GOT3 (cell line): ENCODE data around the gene ASRGL1.
"Not testable (repeated sequence)": the region's sequence is repeated elsewhere in the genome, so short reads cannot be mapped to it uniquely, and the experiment has no call there.

Experiments
- DNase-seq: peaks from one replicate; lab custom pipeline; 2025; ENCODE audit warnings: mixed read lengths; lab: John Stamatoyannopoulos, UW

ASRGL1 gene

GRCh38 chr11:62337303-62338181, at the start of gene ASRGL1:
Gene ASRGL1 (plus strand): TSS chr11:62337448. CDS start chr11:62337978, 530 bp downstream.
- peak; percentile 14 for DNase-seq

GRCh38 chr11:62295504-62295903, 41.7 kb upstream of the ASRGL1 start:
- no peak for DNase-seq

DNA sequence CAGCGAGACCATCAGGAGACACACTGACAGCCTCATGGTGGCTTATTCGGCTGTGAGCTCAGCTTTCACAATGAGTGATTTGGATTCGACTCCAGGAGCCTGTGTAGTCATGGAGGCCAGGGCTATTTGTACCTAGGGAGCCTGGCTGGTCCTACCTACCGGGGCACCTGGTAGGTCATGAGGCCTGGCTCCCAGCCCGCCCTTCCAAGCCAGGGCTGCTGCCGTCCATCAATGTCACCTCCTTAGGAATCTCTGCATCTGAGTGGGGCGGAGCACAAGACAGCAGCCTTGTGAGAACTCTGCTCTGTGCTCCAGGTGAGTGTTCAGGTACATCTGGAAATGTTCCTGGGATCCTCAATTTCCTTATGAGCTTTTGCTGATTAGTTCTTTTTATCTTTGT, 38.3 kb upstream of the ASRGL1 start, which contains the start of gene SCGB1D4:
Gene SCGB1D4 (minus strand): TSS at position 101 of the 400 bp plus-strand sequence. CDS start 65 bp downstream, at position 36.
- DNase-seq: no peak

DNA sequence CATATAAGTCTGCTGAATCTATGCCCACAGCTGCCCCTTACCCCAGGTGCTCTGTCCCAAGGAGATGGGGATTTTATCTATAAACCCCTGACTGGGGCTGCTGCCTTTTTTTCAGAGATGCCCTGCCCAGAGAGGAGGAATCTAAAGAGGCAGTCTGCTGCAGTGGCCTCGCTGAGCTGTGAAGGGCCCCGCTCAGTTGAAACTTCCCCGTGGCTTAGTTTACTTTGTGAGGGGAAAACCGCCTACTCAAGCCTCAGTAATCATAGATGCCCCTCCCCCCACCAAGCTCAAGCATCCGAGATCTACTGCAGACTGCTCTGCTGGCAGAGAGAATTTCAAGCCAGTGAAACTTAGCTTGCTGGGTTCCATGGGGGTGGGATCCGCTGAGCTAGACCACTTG, 31.0 kb upstream of the ASRGL1 start:
- no peak for DNase-seq

DNA sequence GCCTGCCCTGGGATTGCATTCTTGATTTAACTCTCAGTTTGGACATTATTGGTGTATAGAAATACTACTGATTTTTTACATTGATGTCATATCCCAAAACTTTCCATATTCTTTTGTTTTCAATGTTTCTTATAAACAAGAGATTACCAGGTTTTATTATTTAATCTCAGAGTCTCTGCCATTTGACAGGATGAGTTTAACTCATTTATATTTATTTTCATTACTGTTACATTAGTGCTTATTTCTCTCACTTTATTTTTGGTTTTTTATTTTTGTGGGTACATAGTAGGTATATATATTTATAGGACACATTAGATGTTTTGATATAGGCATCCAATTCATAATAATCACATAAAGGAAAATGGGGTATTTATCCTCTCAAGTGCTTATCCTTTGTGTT, 29.3 kb upstream of the ASRGL1 start:
- DNase-seq: no peak

GRCh38 chr11:62309991-62310390, 27.3 kb upstream of the ASRGL1 start:
- no peak for DNase-seq

GRCh38 chr11:62315431-62315830, 21.8 kb upstream of the ASRGL1 start:
- DNase-seq: no peak

- no peak for DNase-seq
Observed at GRCh38 chr11:62322524-62322923, 14.7 kb upstream of the ASRGL1 start.

DNA sequence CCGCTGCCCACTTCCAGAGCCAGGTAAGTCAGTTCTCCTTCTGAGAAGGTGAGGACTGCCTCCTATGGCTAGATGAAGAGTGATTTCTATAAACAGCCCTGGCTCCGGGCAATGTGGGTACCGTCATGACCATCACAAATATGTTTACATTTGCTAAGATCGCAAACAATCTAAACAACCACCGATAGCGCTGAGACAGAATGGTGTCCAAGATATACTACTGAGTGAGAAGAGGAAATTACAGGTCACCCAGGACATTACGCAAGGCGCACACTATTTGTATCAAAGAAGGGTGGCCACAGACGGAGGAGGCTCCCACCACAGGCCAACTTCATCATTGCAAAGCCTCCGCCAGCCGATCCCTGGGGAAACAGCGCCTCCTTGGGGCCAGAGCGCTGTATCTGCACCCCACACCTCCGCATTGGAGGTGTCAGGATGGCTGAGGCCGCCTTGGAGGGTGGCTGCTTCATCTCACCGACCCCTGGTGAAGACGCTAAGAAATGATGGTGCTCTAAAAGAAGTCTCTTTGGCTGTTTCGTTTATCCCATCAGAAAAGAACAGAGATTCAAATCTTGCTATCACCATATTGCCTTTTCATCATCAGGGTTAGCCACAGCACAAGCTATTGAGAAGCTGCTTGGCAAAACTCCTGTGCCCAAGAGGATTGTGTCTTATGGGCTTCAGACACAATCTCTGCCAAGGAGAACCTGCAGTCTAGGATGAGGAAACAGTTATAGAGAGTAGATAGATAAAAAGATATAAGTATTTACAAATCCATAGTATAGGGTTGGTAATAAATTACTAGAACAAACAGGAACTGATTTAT, 12.3 kb upstream of the ASRGL1 start:
- DNase-seq: no peak

DNA sequence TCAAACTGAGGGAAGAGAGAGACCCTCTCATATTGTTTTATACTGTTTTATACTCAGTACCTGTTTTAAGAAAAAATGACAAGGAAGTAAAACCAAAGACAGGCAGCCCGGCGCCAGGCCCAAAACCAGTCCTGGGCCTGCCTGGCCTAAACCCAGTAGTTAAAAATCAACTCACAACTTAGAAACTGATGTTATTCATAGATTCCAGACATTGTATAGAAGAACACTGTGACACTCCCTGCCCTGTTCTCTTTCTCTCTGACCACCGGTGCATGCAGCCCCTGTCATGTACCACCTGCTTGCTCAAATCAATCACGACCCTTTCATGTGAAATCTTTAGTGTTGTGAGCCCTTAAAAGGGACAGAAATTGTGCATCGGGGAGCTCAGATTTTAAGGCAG, 11.5 kb upstream of the ASRGL1 start:
- DNase-seq: not testable (repeated sequence)

DNA sequence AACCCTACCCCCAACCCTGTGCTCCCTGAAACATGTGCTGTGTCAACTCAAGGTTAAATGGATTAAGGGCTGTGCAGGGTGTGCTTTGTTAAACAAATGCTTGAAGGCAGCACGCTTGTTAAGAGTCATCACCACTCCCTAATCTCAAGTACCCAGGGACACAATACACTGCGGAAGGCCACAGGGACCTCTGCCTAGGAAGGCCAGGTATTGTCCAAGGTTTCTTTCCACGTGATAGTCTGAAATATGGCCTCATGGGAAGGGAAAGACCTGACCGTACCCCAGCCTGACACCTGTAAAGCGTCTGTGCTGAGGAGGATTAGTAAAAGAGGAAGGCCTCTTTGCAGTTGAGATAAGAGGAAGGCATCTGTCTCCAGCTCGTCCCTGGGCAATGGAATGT, 10.5 kb upstream of the ASRGL1 start:
- DNase-seq: not testable (repeated sequence)

DNA sequence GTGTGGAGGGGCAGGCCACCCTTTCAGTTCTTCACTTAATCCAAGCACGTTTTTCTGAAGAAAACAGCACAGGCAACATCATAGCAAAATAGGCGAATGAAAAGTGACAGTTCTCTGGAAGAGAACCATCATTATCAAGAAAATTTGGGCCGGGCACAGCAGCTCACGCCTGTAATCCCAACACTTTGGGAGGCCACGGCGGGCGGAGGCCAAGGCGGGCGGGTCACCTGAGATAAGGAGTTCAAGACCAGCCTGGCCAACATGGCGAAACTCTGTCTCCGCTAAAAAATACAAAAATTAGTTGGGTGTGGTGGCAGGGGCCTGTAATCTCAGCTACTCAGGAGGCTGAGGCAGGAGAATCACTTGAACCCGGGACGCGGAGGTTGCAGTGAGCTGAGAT, 9.7 kb upstream of the ASRGL1 start:
- not testable (repeated sequence) for DNase-seq

GRCh38 chr11:62331264-62331663, 6.0 kb upstream of the ASRGL1 start:
- not testable (repeated sequence) for DNase-seq

- DNase-seq: no peak
Observed at GRCh38 chr11:62333768-62334167, 3.5 kb upstream of the ASRGL1 start.

GRCh38 chr11:62336949-62337302, 322 bp upstream of the ASRGL1 start:
- not testable (repeated sequence) for DNase-seq

DNA sequence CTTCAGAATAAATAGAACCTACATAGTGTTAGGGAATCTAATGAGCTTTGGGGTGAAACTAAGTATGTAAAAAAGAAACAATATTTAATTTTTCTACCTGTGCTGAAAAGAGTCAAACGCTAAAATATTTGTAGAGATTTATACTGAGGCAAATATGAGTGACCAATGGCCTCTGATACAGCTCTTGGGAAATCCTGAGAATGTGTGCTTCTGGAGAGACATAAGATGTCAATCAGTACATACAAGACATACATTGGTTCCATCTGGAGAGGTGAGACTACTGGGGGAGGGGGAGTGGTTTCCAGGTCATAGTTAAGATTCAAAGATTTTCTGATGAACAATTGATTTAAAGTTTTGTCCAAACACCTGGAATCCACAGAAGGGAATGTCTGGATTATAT, 970 bp downstream of the ASRGL1 start:
- DNase-seq: no peak

GRCh38 chr11:62340269-62340901, 3.1 kb downstream of the ASRGL1 start:
- no peak for DNase-seq

DNA sequence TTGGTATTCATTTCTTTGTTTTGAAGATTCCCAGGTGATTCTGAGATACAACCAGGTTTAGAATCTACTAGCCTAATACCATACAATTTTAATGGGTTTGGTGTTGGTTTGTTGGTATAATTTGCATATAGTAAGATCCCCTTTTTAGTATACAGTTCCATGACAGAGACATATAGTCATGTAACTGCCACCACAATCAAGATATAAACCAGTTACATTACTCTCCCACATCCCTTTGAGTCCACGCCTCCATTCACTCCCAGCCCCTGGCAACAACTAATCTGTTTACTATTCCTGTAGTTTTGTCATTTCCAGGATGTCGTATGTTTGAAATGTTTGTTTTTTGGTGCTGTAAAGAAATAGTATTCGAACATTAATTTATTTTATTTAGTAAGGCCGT, 4.3 kb downstream of the ASRGL1 start:
- DNase-seq: no peak

DNA sequence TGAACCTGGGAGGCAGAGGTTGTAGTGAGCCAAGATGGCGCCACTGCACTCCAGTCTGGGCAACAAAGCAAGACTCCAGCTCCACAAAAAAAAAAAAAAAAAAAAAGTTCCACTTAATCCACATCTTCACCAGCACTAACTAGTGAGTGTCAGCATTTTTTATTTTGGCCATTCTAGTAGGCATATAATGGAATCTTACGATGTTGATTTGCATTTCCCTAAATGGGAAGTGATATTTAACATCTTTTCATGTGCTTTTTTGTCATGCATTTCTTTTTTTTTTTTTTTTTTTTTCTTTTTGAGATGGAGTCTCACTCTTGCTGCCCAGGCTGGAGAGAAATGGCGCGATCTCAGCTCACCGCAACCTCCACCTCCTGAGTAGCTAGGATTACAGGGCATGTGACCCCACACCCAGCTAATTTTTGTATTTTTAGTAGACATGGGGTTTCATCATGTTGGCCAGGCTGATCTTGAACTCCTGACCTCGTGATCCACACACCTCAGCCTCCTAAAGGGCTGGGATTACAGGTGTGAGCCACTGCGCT, 6.5 kb downstream of the ASRGL1 start:
- not testable (repeated sequence) for DNase-seq

- DNase-seq: no peak
Observed at GRCh38 chr11:62344210-62344609, 7.0 kb downstream of the ASRGL1 start.

- DNase-seq: no peak
Observed at GRCh38 chr11:62345861-62346260, 8.6 kb downstream of the ASRGL1 start.
